Body of pancreas (tissue), 4 donors: ENCODE data around the gene KEL.

Experiments used
- CTCF ChIP-seq, 7 experiments: fragments of 450-650 bp in 4 of 7; fragments of 200-600 bp in 3 of 7; sonication (generic) in 3 of 7; IDR thresholded peaks; one replicate each; pipeline ENCODE4 v1.5.1; 2016 to 2019; ENCODE audit warnings: antibody characterized with exemption in 7 of 7
- POLR2A ChIP-seq, 3 donors: fragments of 450-650 bp; IDR thresholded peaks; one replicate each; pipeline ENCODE4 v1.6.1; 2016; ENCODE audit warnings: antibody characterized with exemption in 3 of 3, mild to moderate bottlenecking in 2 of 3

GRCh38 chr7:142961973-142962926 lies at the start of gene KEL:
- TF ChIP-seq POLR2A (IDR thresholded peaks at IDR 0.05) (no peak), CTCF (IDR thresholded peaks at IDR 0.05) (no peak)
